Measurements from ENCODE around the gene CRKL.

Gene CRKL

DNA sequence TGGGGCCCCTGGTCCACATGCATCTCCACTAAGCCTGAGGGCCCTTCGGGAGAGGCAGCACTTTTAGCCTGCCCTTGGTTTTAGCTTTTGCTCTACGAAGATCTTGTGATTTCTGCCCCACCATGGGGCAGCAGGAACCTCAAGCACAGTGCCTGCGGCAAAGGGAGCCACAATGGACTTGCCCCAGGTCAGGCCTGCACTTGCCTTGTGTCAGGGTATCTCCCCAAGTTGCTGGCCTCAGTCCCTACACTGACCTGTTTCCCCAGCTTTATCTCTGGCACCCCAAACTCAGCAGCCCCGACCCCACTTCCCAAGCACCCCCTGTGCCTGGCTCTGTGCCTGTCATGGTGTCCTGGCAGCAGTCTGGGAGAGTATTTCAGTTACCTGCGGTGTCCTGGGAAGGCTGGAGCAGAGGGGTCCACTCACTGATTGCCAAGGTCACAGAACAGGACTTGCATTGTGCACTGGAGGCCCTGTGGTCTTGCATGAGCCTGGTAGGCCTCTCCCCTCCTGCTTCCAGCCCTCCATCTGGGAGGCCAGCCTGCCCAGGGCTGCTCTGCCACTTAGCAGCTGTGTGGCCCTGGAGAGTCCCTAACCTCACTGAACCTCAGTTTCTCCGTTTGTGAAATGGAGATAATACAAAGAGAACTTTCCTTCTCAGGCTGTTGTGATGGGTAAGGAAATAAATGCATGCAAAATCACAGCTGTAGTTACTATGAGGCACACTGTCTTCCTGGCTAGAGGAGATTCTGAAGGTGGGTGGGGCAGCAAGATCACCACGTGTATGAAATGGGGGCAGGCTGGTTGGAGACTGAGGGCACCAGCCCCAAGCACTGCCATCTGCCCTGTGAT is 46.2 kb downstream of the CRKL start:
- CTCF ChIA-PET = interaction anchor here (0.6 to 4.5 kb wide), 7 partner anchors 19 to 140 kb away, joined by 3 to 14 read pairs (median 5); partner anchors contain the start of gene LZTR1
- Histone ChIP-seq H3K27ac (ENCODE audit: extremely low read depth, low read depth, low read length) (no peak overlapping the region), H3K4me1 (ENCODE audit: control insufficient read depth, insufficient read depth, low read length) (no peaks in the 10 kb centered on the region), H3K9me3 (ENCODE audit: control insufficient read depth, insufficient read depth, low read depth, low read length) (no peaks in the 10 kb centered on the region), H3K36me3 (ENCODE audit: control insufficient read depth in 2 of 2, insufficient read depth in 1 of 2, low read length in 2 of 2) (no peaks in the 10 kb centered on the region), H3K4me3 (ENCODE audit: low read depth, low read length) (no peak overlapping the region)
- POLR2A ChIA-PET = no interaction called here
- TF ChIP-seq, protein P1, sequence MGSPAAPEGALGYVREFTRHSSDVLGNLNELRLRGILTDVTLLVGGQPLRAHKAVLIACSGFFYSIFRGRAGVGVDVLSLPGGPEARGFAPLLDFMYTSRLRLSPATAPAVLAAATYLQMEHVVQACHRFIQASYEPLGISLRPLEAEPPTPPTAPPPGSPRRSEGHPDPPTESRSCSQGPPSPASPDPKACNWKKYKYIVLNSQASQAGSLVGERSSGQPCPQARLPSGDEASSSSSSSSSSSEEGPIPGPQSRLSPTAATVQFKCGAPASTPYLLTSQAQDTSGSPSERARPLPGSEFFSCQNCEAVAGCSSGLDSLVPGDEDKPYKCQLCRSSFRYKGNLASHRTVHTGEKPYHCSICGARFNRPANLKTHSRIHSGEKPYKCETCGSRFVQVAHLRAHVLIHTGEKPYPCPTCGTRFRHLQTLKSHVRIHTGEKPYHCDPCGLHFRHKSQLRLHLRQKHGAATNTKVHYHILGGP (tag by site-specific recombination; IDR thresholded peaks at IDR 0.05) = no peak
- TF ChIP-seq ZNF211 (tag by site-specific recombination; IDR thresholded peaks at IDR 0.05; ENCODE audit: low read depth) (no peak), ZNF324 (tag by site-specific recombination; IDR thresholded peaks at IDR 0.05) (no peak), ZNF529 (tag by site-specific recombination; IDR thresholded peaks at IDR 0.05; ENCODE audit: insufficient replicate concordance) (no peak), ZNF24 (tag by site-specific recombination; IDR thresholded peaks at IDR 0.05) (no peak), BCL11B (tag by site-specific recombination; IDR thresholded peaks at IDR 0.05; ENCODE audit: low read depth) (no peak), ZNF670 (tag by site-specific recombination; IDR thresholded peaks at IDR 0.05; ENCODE audit: low read depth) (no peak), ZNF16 (tag by site-specific recombination; IDR thresholded peaks at IDR 0.05; ENCODE audit: low read depth) (no peak)
- TF ChIP-seq, protein P2, sequence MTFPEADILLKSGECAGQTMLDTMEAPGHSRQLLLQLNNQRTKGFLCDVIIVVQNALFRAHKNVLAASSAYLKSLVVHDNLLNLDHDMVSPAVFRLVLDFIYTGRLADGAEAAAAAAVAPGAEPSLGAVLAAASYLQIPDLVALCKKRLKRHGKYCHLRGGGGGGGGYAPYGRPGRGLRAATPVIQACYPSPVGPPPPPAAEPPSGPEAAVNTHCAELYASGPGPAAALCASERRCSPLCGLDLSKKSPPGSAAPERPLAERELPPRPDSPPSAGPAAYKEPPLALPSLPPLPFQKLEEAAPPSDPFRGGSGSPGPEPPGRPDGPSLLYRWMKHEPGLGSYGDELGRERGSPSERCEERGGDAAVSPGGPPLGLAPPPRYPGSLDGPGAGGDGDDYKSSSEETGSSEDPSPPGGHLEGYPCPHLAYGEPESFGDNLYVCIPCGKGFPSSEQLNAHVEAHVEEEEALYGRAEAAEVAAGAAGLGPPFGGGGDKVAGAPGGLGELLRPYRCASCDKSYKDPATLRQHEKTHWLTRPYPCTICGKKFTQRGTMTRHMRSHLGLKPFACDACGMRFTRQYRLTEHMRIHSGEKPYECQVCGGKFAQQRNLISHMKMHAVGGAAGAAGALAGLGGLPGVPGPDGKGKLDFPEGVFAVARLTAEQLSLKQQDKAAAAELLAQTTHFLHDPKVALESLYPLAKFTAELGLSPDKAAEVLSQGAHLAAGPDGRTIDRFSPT (tag by site-specific recombination; IDR thresholded peaks at IDR 0.05) = no peak
- TF ChIP-seq, protein P3, sequence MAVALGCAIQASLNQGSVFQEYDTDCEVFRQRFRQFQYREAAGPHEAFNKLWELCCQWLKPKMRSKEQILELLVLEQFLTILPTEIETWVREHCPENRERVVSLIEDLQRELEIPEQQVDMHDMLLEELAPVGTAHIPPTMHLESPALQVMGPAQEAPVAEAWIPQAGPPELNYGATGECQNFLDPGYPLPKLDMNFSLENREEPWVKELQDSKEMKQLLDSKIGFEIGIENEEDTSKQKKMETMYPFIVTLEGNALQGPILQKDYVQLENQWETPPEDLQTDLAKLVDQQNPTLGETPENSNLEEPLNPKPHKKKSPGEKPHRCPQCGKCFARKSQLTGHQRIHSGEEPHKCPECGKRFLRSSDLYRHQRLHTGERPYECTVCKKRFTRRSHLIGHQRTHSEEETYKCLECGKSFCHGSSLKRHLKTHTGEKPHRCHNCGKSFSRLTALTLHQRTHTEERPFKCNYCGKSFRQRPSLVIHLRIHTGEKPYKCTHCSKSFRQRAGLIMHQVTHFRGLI (tag by site-specific recombination; IDR thresholded peaks at IDR 0.05) = no peak

DNA sequence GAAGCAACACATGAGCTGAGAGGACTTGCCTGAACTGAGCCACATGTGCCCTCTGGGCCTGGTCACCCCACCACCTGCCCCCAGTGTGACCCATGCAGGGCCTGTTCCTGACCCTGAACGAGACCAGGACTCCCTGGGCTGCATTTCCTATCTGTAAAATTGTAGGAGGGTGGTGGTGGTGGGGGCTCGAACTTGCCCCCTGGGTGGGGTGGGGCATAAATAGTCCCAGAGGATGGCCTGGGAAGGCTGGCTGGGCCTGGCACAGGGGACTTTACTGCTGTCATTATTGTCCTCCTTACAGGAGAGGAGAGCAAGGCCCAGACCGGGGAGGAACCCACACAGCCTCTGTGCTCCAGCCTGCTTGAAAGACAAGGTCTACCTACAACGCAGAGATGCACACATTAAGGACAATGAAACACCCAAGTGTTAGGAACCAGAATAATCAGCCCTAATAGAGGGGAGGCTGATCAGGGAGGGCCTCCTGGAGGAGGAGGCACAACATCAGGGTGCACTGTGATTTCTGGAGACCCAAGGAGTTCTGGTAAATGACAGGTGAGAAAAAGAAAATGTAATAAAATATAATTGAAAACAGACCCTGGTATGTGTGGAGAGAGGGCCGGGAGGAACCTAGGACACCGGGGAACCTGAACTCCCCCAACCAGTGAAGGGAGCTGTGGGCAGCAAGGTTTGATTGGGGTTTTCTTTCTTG is 47.0 kb downstream of the CRKL start:
- TF ChIP-seq ZNF596 (tag by site-specific recombination; IDR thresholded peaks at IDR 0.05) (no peak), ZNF558 (tag by site-specific recombination; IDR thresholded peaks at IDR 0.05) (no peak), ZNF24 (tag by site-specific recombination; IDR thresholded peaks at IDR 0.05) (no peak), ZNF121 (tag by site-specific recombination; IDR thresholded peaks at IDR 0.05) (no peak), ZNF138 (tag by site-specific recombination; IDR thresholded peaks at IDR 0.05; ENCODE audit: borderline replicate concordance) (no peak), ZNF19 (tag by site-specific recombination; IDR thresholded peaks at IDR 0.05; ENCODE audit: low read depth) (no peak), ZNF324 (tag by site-specific recombination; IDR thresholded peaks at IDR 0.05) (no peak), SALL2 (tag by site-specific recombination; IDR thresholded peaks at IDR 0.05; ENCODE audit: borderline replicate concordance) (no peak)
- TF ChIP-seq, protein P3 (tag by site-specific recombination; IDR thresholded peaks at IDR 0.05) = no peak
- TF ChIP-seq, protein P4, sequence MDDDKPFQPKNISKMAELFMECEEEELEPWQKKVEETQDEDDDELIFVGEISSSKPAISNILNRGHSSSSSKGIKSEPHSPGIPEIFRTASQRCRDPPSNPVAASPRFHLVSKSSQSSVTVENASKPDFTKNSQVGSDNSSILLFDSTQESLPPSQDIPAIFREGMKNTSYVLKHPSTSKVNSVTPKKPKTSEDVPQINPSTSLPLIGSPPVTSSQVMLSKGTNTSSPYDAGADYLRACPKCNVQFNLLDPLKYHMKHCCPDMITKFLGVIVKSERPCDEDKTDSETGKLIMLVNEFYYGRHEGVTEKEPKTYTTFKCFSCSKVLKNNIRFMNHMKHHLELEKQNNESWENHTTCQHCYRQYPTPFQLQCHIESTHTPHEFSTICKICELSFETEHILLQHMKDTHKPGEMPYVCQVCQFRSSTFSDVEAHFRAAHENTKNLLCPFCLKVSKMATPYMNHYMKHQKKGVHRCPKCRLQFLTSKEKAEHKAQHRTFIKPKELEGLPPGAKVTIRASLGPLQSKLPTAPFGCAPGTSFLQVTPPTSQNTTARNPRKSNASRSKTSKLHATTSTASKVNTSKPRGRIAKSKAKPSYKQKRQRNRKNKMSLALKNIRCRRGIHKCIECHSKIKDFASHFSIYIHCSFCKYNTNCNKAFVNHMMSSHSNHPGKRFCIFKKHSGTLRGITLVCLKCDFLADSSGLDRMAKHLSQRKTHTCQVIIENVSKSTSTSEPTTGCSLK (tag by site-specific recombination; IDR thresholded peaks at IDR 0.05) = no peak
- TF ChIP-seq, protein P1 (tag by site-specific recombination; IDR thresholded peaks at IDR 0.05) = no peak
- Histone ChIP-seq H3K9me3 (ENCODE audit: control insufficient read depth, insufficient read depth, low read depth, low read length) (no peaks in the 10 kb centered on the region), H3K4me3 (ENCODE audit: low read depth, low read length) (no peak overlapping the region), H3K36me3 (ENCODE audit: control insufficient read depth in 2 of 2, insufficient read depth in 1 of 2, low read length in 2 of 2) (no peaks in the 10 kb centered on the region), H3K27ac (ENCODE audit: extremely low read depth, low read depth, low read length) (no peak overlapping the region), H3K4me1 (ENCODE audit: control insufficient read depth, insufficient read depth, low read length) (no peaks in the 10 kb centered on the region)
- POLR2A ChIA-PET = no interaction called here
- CTCF ChIA-PET = interaction anchor here (0.6 to 1.4 kb wide), 3 partner anchors 38 to 57 kb away, joined by 3 to 4 read pairs (median 3); partner anchors contain the start of gene THAP7

Data from HEK293 (cell line).